ENCODE data around the gene JMJD8. TPM values are rescaled to one million over a fixed set of nuclear protein-coding genes. Genes with fewer than 3 reads are reported as not detected.

JMJD8 gene, protein sequence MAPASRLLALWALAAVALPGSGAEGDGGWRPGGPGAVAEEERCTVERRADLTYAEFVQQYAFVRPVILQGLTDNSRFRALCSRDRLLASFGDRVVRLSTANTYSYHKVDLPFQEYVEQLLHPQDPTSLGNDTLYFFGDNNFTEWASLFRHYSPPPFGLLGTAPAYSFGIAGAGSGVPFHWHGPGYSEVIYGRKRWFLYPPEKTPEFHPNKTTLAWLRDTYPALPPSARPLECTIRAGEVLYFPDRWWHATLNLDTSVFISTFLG
- total RNA-seq = 34.8 and 47.0 TPM in 2 replicates

GRCh38 chr16:684071-684794, at the start of gene JMJD8:
TSS of gene JMJD8 (minus strand) at chr16:684334. CDS start at chr16:684319, 15 bp downstream.

DNA sequence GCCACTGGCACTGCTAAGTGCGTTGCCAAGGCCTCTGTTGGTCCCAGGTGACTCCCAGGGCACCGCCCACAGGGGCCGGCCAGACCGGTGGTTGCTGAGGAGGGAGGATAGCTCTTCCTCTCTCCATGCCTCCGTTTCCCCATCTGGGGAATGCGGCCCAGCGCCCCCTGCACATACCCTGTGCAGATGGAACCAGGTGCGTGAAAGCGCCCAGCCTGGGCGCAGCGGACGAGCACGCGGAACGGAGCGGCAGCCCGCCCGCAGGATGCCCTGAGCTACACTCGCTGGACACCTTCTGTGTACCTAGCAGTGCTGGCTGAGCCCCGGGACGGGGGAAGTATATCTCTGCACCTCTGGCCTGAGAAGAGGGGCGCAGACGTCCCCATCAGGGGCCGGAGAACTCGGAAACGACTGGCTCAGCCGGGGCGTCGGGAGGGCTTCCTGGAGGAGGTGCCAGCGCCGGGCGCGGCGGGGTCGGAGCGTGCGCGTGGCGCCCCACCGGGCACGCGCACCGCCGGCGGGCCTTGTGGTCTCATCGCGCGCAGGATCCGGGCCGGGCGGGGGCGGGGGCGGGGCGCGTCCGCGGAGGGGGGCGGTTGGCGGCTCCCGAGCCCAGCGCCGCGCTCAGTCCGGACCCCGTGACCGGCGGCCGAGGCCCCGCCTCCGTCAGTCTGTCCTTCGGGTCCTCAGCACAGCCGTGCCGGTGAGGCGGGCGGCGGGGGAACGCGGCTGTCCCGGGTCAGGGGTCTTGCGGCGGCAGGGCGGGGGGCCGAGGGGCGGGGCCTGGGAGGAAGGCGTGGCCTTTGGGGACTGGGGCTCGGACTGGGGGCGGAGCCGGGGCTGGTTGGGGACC, 42.5 kb upstream of the JMJD8 start, which contains the start of the genes CCDC78 and HAGHL:
TSS of gene CCDC78 (minus strand) at position 6 of the 853 bp plus-strand sequence. CDS start 76 bp downstream, outside the sequence.
TSS of gene HAGHL (plus strand) at position 669 of the 853 bp plus-strand sequence. CDS start 404 bp downstream, outside the sequence.

DNA sequence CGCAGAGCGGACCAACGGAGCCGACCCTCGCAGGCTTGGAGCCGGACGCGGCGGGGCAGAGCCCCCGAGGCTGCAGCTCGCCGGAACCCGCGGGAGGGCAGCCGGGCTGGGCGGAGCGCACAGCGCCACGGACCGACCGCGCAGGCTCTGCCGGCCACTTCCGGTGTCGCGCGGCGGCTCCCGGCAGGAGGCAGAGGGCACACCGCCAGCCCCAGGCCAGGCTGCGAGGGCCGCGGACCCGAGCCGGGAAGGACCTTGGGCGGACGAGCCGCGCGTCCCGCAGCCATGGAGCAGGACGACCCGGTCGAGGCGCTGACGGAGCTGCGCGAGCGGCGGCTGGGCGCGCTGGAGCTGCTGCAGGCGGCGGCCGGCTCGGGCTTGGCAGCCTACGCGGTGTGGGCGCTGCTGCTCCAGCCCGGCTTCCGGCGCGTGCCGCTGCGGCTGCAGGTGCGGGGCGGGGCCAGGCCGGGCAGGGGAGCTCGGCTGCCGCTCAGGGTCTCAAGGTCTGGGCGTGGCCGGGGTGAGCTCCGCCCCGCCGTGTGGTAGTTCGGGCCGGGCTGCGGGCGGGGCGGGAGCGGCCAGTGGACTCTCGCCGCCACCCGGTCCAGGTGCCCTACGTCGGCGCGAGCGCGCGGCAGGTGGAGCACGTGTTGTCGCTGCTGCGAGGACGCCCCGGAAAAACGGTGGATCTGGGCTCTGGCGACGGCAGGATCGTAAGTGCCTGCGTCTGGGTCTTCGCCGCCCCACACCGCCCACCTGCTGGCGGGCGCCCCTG, 37.0 kb upstream of the JMJD8 start, which contains the start of gene ANTKMT:
TSS of gene ANTKMT (plus strand) at position 157 of the 775 bp plus-strand sequence. CDS start at position 286, 129 bp downstream.

GRCh38 chr16:714558-715476, 30.7 kb upstream of the JMJD8 start, which contains the start of gene METRN:
TSS of gene METRN (plus strand) at chr16:715118. CDS start at chr16:715290, 172 bp downstream.

DNA sequence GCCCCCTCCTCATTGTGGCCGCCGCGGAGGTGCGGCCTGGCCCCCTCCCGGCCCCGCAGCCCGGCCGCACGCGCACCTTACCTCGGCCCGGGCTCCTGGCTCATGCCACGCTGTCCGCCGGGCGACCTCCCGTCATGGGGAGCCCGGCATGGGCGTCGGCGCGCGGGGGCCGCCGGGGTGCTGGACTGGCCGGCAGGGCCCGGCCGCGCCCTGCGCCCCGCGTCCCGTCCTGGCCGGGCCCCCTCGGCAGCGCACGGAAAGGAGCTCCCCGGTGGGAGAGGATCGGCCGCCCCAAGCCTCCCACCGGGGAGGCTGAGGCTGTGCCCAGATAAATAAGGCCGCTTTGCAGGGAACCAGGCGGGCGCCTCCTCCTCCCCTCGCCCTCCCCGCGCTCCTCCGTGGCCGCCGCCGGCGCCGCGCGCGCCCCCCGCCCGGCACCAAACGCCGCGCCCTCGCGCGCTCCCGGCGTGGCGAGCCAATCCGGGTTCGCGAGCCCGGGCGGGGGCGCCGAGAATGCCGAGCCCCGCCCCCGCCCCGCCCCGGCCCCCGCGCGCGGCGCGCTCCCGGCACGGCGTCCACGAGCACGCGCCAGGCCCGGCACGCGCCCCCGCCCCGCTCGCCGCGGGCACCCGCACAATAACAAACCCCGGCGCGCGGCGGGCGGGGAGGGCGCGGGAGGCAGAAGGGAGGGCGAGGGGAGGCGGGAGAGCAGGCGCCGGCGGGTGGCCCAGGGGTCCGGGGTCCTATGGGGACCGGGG, 21.5 kb upstream of the JMJD8 start, which contains the start of gene FBXL16:
TSS of gene FBXL16 (minus strand) at position 371 of the 758 bp plus-strand sequence. CDS start 8,396 bp downstream, outside the sequence.

GRCh38 chr16:679814-680624, 4.1 kb downstream of the JMJD8 start, which contains the start of gene STUB1:
TSS of gene STUB1 (plus strand) at chr16:680410. CDS start at chr16:680526, 116 bp downstream.

DNA sequence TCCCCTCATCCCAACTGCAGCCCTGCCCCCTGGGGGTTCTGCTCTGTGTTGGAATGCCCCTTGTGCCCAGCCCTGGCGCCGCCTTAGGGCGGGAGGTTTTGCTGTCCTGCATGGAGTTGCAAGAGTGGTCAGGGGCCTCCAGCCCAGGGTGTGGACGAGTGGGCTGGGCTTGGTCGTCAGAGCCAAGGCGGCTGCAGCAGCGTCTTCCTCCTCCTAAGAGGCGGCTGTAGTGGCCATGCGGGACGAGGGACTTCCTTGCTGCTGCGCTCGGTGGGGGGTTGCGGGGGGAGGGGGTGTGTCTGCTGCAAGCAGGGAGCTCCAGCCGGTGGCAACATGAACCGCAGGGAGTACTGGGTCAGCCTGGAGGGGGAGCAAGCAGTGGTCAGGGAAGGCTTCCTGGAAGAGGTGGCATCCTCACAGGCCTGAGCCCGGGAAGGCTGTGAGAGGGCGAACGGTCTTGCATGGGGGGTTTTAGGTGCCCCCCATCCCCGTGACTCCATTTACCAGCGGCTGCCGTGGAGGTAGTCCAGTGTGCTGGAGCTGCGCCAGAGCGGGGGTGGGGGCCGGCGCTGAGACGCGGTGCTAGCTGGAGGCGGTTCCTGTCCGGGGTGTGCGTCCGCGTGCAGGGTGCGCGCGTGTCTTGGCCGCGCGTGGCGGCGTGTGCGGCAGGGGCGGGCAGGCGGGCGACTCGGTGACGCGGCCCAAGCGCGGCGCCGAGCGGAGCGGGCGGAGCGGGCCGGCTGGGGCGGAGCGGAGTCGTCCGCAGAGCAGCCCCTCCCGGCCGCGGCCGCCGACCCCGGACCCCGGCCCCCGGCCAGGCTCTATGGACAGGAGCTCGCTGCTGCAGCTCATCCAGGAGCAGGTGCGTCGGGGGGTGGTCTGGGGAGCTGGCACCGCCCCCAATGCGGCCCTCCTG, 8.9 kb downstream of the JMJD8 start, which contains the start of gene RHBDL1:
TSS of gene RHBDL1 (plus strand) at position 704 of the 916 bp plus-strand sequence. CDS start at position 824, 120 bp downstream.

GRCh38 chr16:667780-668518, 16.2 kb downstream of the JMJD8 start, which contains the start of gene RHOT2:
TSS of gene RHOT2 (plus strand) at chr16:668132. CDS start at chr16:668200, 68 bp downstream.

DNA sequence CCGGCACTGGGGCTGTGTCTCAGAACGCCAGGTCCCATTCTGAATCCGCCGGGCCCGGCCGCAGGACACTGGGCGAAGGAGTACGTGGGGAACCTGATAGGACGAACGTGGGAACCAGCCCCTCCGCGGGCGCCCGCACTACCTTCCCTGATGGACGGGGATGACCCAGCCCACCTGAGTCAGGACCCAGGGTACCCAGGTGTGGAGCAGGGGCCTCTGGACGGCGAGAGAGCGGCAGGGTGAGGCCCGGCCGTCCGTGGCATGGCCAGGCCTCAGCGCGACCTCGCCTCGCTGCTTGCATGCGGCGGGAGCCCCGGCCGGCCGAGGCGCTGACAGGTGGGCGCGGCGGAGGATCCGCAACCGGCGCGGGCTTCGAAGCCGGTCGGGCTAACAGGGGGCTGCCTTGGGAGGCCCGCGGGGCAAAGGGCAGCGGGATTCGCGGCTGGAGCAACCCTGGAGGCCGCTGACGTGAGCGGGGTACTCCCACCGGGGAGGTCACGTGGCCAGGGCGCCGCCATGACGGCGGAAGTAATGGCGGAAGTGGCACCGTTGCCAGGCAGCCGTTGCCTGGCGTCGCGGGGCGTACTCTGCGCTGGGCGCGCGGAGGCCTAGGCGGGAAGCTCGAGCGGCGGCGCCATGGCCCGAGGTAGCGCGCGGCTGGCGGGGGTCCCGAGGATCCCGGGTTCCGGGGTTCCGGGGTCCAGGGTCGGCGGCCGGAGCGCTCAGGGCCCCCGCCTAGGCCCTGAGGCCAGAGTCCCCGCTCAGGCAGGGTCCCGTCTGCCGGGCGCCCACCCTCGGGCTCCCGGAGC, 35.1 kb downstream of the JMJD8 start, which contains the start of gene WDR90:
TSS of gene WDR90 (plus strand) at position 585 of the 809 bp plus-strand sequence. CDS start at position 637, 52 bp downstream.

GRCh38 chr16:641326-642188, 42.6 kb downstream of the JMJD8 start, which contains the start of gene MCRIP2:
TSS of gene MCRIP2 (plus strand) at chr16:641828. CDS start at chr16:641992, 164 bp downstream.

DNA sequence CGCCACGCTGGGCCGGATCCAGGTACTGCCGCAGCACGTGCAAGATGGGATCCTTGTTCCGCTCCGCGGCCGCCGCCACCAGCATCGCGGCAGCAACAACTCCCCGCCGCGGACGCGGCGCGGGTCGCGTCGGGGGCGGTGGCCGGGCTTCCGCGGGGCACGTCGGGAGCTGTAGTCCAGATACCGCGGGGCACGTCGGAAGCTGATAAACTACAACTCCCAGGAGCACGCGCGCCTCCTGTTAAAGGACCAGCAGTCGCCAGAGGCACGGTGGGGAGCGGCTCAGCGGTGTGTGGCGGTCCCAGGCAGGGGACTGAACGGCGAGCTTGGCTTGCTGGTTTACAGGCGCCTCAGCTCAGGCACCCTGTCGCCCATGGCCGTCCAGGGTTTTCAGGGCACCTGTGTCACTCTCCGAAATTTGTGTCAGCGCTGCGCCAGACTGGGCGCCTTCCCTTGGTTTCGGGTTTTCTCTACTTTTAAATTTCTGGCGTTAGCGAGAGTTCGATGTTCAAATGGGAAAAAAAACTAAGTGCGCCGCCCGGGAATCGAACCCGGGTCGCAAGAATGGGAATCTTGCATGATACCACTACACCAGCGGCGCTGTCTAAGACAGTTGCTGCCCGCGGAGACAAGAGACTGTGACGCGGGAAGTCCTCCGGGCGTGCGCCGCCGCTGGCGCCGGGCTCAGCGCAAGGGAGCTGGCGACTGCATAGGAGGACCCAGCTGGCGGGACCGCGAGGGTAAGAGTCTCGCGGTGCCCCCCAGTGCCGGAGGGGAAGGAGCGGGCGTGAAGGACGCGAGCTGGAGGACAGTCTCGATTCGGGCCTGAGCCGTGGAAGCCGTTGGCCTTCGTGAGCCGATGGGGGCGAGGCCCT, 47.7 kb downstream of the JMJD8 start, which contains the start of gene METTL26:
TSS of gene METTL26 (minus strand) at position 100 of the 875 bp plus-strand sequence. CDS start at position 85, 15 bp downstream.

